GM21390 (cell line): ENCODE data around the gene MLST8.
"Not testable (repeated sequence)": the region's sequence is repeated elsewhere in the genome, so short reads cannot be mapped to it uniquely, and the experiment has no call there.

Experiments used
- ATAC-seq: cut with Tn5 transposase; IDR thresholded peaks from one replicate; pipeline ENCODE4 v1.9.1; 2021; ENCODE audit not compliant: unreplicated experiment

MLST8 gene

DNA sequence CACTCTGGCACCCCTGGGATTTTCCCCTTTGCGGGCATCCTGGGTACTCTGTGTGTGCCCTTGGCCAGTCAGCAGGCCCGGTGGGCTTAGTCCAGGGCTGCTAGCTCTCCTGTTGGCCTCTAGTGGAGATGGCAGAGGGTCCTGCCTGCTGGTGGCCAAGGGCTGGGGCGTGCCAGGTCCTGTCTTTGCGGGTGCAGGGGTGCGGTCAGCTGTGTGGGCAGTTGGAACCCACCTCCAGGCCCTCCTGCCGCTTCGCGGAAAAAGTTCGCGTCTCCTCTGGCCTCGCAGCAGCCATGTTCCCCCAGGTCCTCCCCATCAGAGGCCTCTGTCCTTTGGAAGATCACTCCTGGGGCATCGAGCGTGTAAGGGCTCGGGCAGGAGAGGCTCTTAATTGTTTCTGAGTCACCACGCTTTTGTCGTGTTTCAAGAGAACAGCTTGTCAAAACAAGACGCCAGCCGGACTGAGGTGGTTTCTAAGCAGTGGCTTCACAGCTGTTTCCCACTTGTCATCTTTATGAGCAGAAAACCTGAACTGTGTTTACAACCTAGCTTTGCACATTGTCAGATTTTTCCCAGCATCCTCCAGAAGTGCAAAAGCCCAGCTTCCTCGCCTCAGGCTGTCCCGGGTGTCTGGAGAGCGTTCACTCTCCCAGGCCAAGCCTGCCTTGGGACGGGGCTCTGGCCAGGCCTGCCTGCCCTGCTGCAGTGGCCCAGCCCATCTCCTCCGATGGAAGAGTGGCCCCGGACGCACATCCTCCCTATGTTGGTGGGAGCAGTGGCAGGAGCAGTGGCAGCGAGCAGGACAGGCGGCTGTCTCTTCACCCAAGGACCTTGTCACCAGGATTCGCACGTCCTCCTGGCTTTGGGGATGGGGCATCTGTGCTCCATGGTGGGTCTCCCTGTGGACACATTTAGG lies 26.0 kb downstream of the MLST8 start:
- ATAC-seq, result no peak

DNA sequence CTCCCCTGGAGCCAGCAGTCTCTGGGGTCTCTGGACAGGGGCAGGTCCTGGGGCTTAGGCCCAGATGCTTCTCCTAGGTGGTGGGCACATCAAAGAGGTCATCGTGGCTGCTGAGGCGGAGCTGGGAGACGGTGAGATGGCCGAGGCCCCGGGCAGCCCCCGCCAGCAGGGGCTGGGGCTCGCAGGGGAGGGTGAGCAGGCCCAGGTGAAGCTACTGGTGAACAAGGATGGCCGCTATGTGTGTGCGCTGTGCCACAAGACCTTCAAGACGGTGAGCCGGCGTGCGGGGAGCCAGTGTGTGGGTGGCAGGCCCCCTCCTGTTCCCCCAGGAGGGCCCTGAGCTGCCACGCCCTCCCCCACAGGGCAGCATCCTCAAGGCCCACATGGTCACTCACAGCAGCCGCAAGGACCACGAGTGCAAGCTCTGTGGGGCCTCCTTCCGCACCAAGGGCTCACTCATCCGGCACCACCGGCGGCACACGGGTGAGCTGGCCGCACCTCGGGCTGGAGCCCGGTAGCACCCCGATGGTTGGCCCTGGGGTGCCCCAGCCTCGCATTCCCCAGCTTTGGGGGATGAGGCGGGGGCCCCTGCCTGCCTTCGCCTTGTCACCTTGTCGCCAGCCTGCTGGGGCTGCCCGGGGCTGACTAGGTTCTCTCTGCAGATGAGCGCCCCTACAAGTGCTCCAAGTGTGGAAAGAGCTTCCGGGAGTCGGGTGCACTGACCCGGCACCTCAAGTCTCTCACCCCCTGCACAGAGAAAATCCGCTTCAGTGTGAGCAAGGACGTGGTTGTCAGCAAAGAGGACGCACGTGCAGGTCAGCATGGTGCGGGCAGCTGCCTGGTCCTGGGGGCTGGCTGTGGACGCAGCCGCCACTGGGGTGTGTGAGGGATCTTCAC lies 27.1 kb downstream of the MLST8 start:
- no peak for ATAC-seq

DNA sequence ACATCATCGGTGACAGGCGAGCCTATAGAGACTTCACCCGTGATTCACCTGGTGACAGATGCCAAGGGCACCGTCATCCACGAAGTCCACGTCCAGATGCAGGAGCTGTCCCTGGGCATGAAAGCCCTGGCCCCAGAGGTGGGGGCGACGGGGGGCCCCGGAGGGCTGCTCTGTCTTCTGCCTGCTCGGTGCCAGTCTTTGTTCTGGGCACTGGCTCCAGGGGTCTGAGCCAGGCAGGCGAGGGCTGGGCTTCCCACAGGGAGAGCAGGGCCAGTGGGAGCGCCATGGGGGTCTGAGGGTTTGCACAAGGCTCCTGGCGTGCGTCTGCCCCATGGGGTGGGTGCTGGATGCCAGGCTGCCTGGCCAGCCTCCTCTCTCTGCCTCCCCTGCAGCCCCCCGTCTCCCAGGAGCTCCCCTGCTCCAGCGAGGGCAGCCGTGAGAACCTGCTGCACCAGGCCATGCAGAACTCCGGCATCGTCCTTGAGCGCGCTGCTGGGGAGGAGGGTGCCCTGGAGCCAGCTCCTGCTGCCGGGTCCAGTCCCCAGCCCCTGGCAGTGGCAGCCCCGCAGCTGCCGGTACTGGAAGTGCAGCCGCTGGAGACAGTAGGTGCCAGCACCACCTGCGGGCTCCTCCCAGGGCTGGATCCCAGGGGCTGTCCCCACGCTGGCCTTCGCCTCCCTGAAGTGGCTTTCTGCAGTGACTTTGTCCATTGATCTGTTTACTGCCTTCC lies 28.0 kb downstream of the MLST8 start:
- ATAC-seq, result no peak

DNA sequence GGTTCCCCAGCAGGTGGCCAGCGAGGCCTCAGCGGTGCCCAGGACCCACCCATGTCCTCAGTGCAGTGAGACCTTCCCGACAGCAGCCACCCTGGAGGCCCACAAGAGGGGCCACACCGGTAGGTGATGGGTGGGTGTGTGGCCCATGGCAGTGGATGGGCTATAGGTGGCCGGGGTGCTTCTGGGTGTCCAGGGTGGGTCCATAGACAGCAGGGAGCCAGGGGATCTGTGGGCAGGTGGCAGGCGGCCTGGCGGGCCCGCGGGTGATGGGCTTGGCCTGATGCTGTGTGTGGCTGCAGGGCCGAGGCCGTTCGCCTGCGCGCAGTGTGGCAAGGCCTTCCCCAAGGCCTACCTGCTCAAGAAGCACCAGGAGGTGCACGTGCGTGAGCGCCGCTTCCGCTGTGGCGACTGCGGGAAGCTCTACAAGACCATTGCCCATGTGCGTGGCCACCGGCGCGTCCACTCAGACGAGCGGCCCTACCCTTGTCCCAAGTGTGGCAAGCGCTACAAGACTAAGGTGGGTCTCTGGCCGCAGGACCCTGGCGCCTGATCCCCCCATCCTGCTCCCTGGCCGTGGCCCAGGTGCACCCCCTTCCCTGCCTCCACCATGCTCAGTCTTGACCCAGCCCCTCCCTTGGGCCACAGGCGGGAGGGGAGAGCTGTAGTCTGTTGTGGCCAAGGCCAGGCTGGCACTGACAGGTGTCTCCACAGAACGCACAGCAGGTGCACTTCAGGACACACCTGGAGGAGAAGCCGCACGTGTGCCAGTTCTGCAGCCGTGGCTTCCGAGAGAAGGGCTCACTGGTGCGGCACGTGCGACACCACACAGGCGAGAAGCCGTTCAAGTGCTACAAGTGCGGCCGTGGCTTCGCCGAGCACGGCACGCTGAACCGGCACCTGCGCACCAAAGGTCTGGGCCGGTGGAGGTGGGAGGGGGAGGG lies 28.9 kb downstream of the MLST8 start:
- ATAC-seq, result no peak

DNA sequence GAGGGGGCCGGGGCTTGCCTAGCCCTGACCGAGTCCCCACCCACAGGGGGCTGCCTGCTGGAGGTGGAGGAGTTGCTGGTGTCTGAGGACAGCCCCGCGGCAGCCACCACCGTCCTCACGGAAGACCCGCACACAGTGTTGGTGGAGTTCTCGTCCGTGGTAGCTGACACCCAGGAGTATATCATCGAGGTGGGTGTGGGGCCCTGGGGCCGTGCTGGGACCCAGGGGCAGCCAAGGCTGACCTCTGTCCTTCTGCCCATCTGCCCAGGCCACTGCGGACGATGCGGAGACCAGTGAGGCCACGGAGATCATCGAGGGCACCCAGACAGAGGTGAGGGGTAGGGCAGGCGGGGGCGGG lies 29.5 kb downstream of the MLST8 start:
- ATAC-seq, result no peak

DNA sequence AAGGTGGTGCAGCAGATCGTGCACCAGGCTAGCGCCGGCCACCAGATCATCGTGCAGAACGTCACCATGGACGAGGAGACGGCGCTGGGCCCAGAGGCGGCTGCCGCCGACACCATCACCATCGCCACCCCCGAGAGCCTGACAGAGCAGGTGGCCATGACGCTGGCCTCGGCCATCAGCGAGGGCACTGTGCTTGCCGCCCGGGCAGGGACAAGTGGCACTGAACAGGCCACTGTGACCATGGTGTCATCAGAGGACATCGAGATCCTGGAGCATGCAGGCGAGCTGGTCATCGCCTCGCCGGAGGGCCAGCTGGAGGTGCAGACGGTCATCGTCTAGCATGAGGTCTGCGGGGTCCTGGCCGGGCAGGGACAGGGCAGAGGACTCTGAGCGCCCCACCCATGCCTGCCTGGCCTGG lies 30.0 kb downstream of the MLST8 start:
- ATAC-seq, result no peak

DNA sequence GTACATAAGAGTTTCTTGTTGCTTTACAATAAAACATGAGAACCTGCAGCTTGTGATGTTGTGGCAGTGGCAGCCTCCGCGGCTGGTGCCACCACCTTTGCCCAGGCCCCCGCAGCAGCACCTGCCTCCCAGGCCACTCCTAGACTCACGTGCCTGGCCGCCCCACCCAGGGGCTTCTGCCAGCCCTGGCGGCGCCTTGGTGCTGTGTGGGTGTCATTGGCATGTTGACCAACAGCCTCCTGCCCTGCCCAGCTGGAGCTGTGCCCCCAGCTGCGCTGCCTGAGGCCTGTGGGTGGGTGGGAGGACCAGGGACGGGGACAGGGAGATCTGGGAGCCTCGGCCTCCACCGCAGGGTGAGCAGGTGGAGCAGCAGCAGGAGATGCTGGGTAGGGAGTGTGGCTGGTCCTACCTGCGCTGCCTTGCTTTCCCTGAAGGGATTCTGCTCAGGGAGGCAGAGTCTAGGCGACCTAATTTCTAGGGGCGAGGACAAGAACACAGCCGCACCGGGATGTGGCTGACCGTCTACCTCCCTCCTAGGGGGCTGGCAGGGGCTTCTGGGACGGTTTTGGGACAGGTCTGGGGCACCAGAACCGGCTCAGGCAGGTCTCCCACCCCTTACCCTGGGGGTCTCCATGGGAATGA lies 30.6 kb downstream of the MLST8 start:
- no peak for ATAC-seq

DNA sequence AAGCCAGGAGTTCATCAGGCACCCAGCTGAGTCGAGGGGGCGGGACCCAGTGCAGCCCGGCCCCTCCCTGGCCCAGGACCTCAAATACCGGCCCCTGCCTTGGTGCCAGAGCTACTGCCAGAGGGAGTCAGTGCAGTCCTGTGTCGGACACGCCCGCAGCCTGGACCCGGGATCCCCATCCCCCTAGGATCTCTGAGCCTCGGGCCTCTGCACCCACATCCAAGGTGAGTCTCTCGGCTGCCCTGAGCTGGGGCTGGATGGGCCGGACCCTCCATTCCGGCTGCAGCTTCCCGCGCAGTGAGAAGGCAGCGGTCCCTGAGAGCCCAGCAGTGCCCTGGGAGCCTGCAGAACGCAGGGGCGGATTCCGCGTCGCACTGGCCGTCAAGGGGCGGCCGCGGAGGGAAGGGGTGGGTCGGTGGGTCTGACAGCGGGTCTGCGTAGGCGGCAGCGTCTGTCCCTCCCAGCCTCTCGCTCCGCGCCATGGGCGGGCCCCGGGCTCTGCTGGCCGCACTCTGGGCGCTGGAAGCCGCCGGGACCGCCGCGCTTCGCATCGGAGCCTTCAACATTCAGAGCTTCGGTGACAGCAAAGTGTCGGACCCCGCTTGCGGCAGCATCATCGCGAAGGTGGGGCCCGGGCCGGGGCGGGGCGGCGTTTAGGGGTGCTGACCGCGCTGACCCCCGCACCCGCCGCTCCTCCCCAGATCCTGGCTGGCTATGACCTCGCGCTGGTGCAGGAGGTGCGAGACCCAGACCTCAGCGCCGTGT lies 31.3 kb downstream of the MLST8 start, which contains the start of gene DNASE1L2:
TSS of gene DNASE1L2 (plus strand) at position 108 of the 765 bp plus-strand sequence. CDS start at position 481, 373 bp downstream.
- no peak for ATAC-seq

DNA sequence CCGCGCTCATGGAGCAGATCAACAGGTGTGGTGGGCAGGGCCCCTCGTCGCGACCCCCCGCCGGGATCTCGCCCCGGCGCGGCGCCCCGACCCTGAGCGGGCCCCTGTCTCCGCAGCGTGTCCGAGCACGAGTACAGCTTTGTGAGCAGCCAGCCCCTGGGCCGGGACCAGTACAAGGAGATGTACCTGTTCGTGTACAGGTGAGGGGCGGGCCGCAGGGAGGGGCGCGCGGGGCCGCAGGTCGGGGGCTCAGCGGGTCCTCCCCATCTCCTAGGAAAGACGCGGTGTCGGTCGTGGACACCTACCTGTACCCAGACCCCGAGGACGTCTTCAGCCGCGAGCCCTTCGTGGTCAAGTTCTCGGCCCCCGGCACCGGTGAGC lies 31.8 kb downstream of the MLST8 start:
- ATAC-seq, result no peak

DNA sequence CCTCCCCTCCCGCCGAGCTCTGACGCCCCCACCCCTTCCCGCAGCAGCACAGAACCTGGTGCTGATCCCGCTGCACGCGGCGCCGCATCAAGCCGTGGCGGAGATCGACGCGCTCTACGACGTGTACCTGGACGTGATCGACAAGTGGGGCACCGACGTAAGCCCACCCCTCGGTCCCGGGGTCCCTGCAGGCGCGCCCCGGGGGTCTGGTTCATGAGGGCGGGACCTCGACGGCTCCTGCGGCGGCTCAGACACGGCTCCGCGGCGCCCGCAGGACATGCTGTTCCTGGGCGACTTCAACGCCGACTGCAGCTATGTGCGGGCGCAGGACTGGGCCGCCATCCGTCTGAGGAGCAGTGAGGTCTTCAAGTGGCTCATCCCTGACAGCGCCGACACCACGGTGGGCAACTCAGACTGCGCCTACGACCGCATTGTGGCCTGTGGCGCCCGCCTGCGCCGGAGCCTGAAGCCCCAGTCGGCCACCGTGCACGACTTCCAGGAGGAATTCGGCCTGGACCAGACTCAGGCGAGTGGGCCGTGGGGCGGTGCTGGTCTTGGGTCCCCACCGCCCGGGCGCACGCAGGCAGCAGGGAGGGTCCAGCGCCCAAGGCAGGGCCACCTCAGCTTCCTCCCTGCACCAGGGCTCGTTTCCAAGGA lies 32.4 kb downstream of the MLST8 start:
- ATAC-seq, result no peak

DNA sequence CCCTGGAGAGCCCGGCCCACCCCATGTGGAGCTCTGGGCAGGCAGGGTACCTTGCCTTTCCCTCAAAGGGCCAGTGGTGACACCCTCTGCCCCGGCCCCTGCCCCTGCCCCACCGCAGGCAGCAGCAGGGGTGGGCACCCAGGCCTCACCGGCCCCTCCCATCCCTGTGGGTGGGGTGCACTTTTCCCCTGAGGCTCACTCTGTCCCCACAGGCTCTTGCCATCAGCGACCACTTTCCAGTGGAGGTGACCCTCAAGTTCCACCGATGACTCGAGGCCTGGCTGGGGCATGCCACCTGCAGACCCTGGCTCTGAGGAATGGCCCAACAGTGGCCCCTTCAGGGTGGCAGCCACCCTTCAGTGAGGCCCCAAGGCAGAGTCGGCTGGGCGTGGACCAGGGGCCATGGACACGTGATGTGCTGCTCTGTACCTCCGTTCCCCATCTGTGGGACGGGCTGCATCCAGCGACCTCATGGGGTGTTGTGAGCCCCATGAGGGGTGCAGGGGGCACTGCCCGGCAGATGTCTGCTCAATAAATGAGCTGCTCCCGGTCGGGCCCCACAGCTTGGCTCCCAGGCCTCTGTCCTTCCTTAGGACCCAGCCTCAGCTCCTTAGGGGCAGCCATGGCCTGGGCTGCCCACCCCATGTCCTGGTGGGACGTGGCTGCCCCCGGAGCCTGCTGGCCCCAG lies 33.0 kb downstream of the MLST8 start:
- ATAC-seq, result no peak

DNA sequence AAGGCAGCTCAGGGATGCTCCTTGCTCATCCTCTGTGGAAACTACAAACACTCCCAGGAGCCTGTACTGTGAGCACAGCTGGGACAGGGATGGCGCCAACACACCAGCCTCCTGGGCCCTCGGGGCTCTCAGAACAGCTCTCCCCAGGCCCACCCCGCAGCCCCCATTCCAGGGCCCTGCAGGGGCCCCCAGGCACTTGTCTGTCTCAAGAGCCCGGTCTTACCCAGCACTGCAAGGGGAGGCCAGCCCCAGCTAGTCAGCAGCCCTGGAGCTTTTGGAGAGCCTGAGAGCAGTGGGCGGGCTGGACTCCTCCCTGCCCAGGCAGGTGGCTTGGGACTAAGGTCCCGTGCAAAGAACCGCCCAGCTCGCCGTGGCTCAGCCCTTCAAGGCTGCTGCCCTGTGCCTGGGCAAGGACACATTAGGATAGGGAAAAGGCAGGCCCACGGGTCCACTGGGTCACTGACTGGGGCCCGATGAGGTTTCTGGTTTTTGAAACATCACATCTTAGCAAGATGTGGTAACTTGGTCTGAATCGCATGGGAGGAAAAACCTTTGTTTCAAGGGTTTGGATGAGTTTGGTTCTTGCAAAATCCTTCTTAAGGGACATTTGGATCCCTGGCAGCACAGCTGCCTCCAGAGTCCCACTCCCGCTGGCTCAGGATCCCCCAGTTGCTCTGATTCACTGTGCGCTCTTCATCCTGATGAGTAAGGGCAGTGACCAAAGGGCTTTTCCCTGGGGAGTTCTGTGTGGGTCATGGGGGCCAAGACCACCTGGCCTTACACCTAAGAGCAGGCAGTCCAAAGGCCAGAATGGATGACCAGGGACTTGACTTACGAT lies 33.8 kb downstream of the MLST8 start:
- no peak for ATAC-seq

DNA sequence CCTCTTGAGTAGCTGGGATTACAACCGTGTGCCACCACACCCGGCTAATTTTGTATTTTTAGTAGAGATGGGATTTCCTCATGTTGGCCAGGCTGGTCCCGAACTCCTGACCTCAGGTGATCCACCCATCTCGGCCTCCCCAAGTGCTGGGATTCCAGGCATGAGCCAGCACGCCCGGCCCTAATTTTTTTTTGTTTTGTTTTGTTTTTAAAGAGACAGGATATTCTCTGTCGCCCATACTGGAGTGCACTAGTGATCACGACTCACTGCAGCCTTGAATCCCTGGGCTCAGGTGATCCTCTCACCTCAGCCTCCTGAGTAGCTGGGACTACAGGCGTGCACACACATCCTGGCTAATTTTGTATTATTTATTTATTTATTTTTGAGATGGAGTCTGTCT lies 35.1 kb downstream of the MLST8 start:
- not testable (repeated sequence) for ATAC-seq

DNA sequence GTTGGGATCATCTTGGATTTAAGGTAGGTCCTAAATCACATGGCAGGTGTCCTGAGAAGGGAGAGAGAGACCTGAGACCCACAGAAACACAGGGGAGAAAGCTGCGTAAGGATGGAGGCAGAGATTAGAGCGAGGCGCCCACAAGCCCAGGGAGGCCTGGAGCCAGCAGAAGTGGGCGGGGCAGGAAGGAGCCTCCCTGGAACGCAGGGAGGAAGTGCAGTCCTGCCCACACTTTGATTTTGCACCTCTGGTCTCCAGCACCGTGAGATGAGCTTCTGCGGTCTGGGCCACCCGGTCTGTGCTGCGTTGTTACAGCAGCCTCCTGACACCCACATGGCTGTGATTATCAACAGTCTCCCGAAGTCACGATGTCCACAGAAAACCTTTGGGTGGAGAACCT lies 37.3 kb downstream of the MLST8 start:
- ATAC-seq, result no peak

DNA sequence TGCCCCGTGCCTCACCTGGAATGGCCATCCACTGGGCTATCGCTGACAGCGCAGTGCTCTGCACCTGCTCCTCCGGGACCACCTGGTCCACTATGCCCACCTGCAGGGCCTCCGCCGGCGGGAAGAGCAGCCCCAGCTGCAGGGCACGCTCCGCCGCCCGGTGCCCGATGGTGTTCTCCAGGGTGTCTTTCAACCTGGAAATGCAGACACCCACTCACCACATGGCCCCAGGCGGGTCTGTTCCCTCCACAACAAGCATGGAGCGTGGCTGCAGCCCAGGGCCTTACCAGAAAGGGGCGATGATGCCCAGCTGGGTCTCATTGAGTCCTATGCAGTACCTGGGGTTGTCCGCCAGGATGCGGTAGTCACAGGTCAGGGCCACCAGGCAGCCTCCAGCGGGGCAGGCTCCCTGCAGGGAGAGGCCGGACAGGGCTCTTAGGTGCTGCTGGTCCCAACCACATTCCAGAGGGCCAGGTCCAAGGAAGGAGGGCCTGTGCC lies 37.8 kb downstream of the MLST8 start:
- ATAC-seq, result no peak

DNA sequence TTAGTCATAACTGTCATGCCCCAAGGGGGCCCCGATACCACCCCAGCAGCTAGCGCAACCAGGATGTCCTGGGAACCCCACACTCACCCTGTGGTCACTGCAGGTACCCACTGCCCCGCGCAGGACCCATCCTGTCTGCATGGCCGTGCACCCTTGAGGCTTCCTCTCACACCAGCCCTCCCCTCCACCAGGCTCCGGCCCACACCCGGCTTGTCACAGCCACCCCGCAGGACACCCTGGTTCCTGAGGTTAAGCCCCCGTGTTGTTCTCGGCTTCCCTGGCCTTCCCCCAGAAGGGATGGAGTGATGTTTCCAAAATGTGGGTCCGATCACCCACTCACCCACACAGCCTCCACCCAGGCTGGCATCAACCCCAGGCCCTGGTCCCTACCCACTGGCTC lies 38.5 kb downstream of the MLST8 start:
- no peak for ATAC-seq

DNA sequence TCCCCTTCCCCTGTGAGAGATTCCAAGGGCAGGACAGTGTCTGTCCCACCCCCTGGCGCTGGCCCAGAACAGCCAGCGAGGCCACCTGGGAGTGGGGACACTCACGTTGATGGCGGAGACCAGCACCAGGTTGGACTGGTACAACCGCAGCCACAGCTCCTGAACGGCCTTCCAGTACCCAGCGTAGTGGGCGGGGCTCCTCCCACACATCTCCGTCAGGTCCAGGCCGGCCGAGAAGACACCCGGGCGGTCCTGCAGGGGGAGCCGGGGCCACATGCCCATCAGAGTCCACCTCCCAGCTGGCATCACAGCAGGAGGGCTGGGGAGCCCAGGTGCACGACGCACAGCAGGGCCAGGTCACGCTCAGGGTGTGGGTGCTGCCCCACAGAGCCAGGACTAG lies 39.0 kb downstream of the MLST8 start:
- no peak for ATAC-seq
